ENCODE results near the gene TXNIP.

- TF ChIP-seq, protein P1, sequence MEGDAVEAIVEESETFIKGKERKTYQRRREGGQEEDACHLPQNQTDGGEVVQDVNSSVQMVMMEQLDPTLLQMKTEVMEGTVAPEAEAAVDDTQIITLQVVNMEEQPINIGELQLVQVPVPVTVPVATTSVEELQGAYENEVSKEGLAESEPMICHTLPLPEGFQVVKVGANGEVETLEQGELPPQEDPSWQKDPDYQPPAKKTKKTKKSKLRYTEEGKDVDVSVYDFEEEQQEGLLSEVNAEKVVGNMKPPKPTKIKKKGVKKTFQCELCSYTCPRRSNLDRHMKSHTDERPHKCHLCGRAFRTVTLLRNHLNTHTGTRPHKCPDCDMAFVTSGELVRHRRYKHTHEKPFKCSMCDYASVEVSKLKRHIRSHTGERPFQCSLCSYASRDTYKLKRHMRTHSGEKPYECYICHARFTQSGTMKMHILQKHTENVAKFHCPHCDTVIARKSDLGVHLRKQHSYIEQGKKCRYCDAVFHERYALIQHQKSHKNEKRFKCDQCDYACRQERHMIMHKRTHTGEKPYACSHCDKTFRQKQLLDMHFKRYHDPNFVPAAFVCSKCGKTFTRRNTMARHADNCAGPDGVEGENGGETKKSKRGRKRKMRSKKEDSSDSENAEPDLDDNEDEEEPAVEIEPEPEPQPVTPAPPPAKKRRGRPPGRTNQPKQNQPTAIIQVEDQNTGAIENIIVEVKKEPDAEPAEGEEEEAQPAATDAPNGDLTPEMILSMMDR (IDR thresholded peaks at IDR 0.05 in 8 of 11, conservative IDR thresholded peaks at IDR 0.05 in 3 of 11): no peak
- no peak for TF ChIP-seq POLR2A (IDR thresholded peaks at IDR 0.05)
Measured at GRCh38 chr1:145974721-145975120, 21.7 kb downstream of the TXNIP start.
